SK-N-SH treated with all-trans-retinoic acid at 6 μM for 48 hours (cell line): ENCODE measurements around the gene FJX1.

Experiments
- ATAC-seq: fragments of 200-7000 bp; cut with Tn5 transposase; 3 replicates; pipeline ENCODE4 v1.9.1; 2020; ENCODE audit warnings: mild to moderate bottlenecking, moderate library complexity
- ARNTL ChIP-seq: fragments of 450-650 bp; formaldehyde crosslinking; IDR thresholded peaks from 2 replicates; pipeline ENCODE4 v1.5.0; 2020; ENCODE audit warnings: low read depth, mild to moderate bottlenecking, moderate library complexity, borderline replicate concordance
- BACH2 ChIP-seq: fragments of 250-450 bp; sonication (Bioruptor Pico); IDR thresholded peaks from 2 replicates; pipeline ENCODE4 v1.9.0; 2021; ENCODE audit warnings: mild to moderate bottlenecking, borderline replicate concordance
- CREB5 ChIP-seq: fragments of 250-450 bp; sonication (Bioruptor Pico); IDR thresholded peaks from 2 replicates; pipeline ENCODE4 v1.5.1; 2020; ENCODE audit warnings: low read depth, mild to moderate bottlenecking, moderate library complexity
- CSDC2 ChIP-seq: fragments of 250-450 bp; sonication (Bioruptor Pico); IDR thresholded peaks from 2 replicates; pipeline ENCODE4 v1.5.0; 2020; ENCODE audit warnings: mild to moderate bottlenecking, moderate library complexity
- CSRNP3 ChIP-seq: fragments of 250-450 bp; sonication (Bioruptor Pico); IDR thresholded peaks from 2 replicates; pipeline ENCODE4 v1.5.1; 2021; ENCODE audit warnings: mild to moderate bottlenecking, moderate library complexity
- ESRRG ChIP-seq: fragments of 250-450 bp; sonication (Bioruptor Pico); IDR thresholded peaks from 2 replicates; pipeline ENCODE4 v1.6.1; 2021; ENCODE audit warnings: mild to moderate bottlenecking
- GLIS3 ChIP-seq: fragments of 250-450 bp; sonication (Bioruptor Pico); IDR thresholded peaks from 2 replicates; pipeline ENCODE4 v1.5.0; 2020; ENCODE audit warnings: mild to moderate bottlenecking, moderate library complexity
- ISL1 ChIP-seq: fragments of 250-450 bp; sonication (Bioruptor Pico); IDR thresholded peaks from 2 replicates; pipeline ENCODE4 v2.1.2; 2022; ENCODE audit warnings: mild to moderate bottlenecking, moderate library complexity
- OSR1 ChIP-seq: fragments of 250-450 bp; sonication (Bioruptor Pico); IDR thresholded peaks from 2 replicates; pipeline ENCODE4 v1.8.0; 2022; ENCODE audit warnings: moderate library complexity, mild to moderate bottlenecking, inconsistent platforms
- POU6F1 ChIP-seq: fragments of 250-450 bp; sonication (Bioruptor Pico); IDR thresholded peaks from 2 replicates; pipeline ENCODE4 v1.8.0; 2021; ENCODE audit warnings: low read depth, mild to moderate bottlenecking, moderate library complexity, borderline replicate concordance
- PPARA ChIP-seq: fragments of 250-450 bp; sonication (Bioruptor Pico); IDR thresholded peaks from 2 replicates; pipeline ENCODE4 v1.5.0; 2020; ENCODE audit warnings: mild to moderate bottlenecking, borderline replicate concordance
- SNAI2 ChIP-seq: fragments of 250-450 bp; sonication (Bioruptor Pico); IDR thresholded peaks from 2 replicates; pipeline ENCODE4 v1.5.0; 2020; ENCODE audit warnings: mild to moderate bottlenecking, moderate library complexity
- TCF4 ChIP-seq: fragments of 250-450 bp; sonication (Bioruptor Pico); IDR thresholded peaks from 2 replicates; pipeline ENCODE4 v1.8.0; 2021; ENCODE audit warnings: mild to moderate bottlenecking, moderate library complexity, borderline replicate concordance
- TOX ChIP-seq: fragments of 250-450 bp; sonication (Bioruptor Pico); IDR thresholded peaks from 2 replicates; pipeline ENCODE4 v1.8.0; 2021; ENCODE audit warnings: mild to moderate bottlenecking, moderate library complexity, borderline replicate concordance
- ZC3H10 ChIP-seq: fragments of 250-450 bp; sonication (Bioruptor Pico); IDR thresholded peaks from 2 replicates; pipeline ENCODE4 v1.5.1; 2021; ENCODE audit warnings: mild to moderate bottlenecking, moderate library complexity
- ZFP3 ChIP-seq: fragments of 250-450 bp; sonication (Bioruptor Pico); IDR thresholded peaks from 2 replicates; pipeline ENCODE4 v1.5.0; 2020; ENCODE audit warnings: mild to moderate bottlenecking, moderate library complexity
- ZNF70 ChIP-seq: fragments of 450-650 bp; formaldehyde crosslinking; IDR thresholded peaks from 2 replicates; pipeline ENCODE4 v1.5.0; 2020; ENCODE audit warnings: mild to moderate bottlenecking, moderate library complexity
- TF ChIP-seq, protein P1 (sequence below): fragments of 250-450 bp; sonication (Bioruptor Pico); IDR thresholded peaks from 2 replicates; pipeline ENCODE4 v1.8.0; 2020; ENCODE audit warnings: mild to moderate bottlenecking, moderate library complexity, borderline replicate concordance
- TF ChIP-seq, protein P2 (sequence below): fragments of 250-450 bp; sonication (Bioruptor Pico); IDR thresholded peaks from 2 replicates; pipeline ENCODE4 v1.5.0; 2020; ENCODE audit warnings: mild to moderate bottlenecking, moderate library complexity

Gene FJX1

DNA sequence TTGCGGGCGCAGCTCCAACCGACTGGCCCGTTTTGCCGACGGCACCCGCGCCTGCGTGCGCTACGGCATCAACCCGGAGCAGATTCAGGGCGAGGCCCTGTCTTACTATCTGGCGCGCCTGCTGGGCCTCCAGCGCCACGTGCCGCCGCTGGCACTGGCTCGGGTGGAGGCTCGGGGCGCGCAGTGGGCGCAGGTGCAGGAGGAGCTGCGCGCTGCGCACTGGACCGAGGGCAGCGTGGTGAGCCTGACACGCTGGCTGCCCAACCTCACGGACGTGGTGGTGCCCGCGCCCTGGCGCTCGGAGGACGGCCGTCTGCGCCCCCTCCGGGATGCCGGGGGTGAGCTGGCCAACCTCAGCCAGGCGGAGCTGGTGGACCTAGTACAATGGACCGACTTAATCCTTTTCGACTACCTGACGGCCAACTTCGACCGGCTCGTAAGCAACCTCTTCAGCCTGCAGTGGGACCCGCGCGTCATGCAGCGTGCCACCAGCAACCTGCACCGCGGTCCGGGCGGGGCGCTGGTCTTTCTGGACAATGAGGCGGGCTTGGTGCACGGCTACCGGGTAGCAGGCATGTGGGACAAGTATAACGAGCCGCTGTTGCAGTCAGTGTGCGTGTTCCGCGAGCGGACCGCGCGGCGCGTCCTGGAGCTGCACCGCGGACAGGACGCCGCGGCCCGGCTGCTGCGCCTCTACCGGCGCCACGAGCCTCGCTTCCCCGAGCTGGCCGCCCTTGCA is 1.0 kb downstream of the FJX1 start:
- ATAC-seq, result peak; percentile 15
- TF ChIP-seq ARNTL (CRISPR knock-in tag) (no peak), ZFP3 (CRISPR knock-in tag) (0 out of 2 replicates have a peak, but pooled peaks have one; percentile 9), BACH2 (CRISPR knock-in tag) (no peak)

DNA sequence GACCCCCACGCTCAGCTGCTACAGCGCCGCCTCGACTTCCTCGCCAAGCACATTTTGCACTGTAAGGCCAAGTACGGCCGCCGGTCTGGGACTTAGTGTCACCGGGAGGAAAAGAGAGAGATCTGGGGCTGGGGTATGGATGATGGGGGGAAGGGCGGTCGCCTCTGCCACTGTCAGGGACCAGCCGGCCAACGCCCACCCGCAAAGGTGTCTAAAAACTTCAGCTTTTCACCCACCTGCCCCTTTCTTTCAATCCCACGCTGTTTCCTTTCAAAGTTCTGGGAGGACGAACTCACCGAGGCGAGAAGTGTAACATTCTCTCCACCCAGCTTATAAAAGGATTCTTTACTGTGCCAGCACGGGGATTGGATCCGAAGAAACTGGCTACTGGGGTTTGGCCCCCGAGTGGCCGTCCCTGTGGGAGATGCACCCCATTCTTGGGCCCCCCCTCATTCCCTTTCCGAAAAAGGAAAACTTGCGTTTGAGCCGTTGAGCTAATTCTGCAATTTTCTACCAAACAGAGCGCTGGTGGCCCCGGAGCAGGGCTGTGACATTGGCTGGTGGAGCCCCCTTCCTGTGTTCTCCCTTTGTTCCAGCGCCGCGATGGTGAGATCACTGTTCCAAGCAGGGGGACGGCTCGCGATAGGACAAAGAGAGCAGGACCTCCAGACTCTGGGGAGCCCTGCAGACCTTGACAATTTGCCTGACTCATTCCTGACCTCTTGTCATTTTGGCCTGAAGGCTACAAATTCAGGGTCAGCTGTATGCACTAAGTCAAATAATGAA is 1.8 kb downstream of the FJX1 start:
- no peak for TF ChIP-seq POU6F1 (CRISPR knock-in tag)
- TF ChIP-seq CREB5 (CRISPR knock-in tag), result no peak
- TF ChIP-seq GLIS3, result no peak
- TF ChIP-seq, protein P1, sequence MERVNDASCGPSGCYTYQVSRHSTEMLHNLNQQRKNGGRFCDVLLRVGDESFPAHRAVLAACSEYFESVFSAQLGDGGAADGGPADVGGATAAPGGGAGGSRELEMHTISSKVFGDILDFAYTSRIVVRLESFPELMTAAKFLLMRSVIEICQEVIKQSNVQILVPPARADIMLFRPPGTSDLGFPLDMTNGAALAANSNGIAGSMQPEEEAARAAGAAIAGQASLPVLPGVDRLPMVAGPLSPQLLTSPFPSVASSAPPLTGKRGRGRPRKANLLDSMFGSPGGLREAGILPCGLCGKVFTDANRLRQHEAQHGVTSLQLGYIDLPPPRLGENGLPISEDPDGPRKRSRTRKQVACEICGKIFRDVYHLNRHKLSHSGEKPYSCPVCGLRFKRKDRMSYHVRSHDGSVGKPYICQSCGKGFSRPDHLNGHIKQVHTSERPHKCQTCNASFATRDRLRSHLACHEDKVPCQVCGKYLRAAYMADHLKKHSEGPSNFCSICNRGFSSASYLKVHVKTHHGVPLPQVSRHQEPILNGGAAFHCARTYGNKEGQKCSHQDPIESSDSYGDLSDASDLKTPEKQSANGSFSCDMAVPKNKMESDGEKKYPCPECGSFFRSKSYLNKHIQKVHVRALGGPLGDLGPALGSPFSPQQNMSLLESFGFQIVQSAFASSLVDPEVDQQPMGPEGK (CRISPR knock-in tag), result no peak
- TF ChIP-seq CSDC2, result no peak
- TF ChIP-seq OSR1 (CRISPR knock-in tag), result no peak
- no peak for TF ChIP-seq PPARA (CRISPR knock-in tag)
- TF ChIP-seq TCF4, result no peak
- no peak for TF ChIP-seq ESRRG (CRISPR knock-in tag)
- TF ChIP-seq, protein P2, sequence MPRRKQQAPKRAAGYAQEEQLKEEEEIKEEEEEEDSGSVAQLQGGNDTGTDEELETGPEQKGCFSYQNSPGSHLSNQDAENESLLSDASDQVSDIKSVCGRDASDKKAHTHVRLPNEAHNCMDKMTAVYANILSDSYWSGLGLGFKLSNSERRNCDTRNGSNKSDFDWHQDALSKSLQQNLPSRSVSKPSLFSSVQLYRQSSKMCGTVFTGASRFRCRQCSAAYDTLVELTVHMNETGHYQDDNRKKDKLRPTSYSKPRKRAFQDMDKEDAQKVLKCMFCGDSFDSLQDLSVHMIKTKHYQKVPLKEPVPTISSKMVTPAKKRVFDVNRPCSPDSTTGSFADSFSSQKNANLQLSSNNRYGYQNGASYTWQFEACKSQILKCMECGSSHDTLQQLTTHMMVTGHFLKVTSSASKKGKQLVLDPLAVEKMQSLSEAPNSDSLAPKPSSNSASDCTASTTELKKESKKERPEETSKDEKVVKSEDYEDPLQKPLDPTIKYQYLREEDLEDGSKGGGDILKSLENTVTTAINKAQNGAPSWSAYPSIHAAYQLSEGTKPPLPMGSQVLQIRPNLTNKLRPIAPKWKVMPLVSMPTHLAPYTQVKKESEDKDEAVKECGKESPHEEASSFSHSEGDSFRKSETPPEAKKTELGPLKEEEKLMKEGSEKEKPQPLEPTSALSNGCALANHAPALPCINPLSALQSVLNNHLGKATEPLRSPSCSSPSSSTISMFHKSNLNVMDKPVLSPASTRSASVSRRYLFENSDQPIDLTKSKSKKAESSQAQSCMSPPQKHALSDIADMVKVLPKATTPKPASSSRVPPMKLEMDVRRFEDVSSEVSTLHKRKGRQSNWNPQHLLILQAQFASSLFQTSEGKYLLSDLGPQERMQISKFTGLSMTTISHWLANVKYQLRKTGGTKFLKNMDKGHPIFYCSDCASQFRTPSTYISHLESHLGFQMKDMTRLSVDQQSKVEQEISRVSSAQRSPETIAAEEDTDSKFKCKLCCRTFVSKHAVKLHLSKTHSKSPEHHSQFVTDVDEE, result no peak
- TF ChIP-seq ISL1 (CRISPR knock-in tag), result no peak
- TF ChIP-seq CSRNP3 (CRISPR knock-in tag), result no peak
- TF ChIP-seq ZNF70, result no peak
- no peak for TF ChIP-seq ARNTL (CRISPR knock-in tag)
- no peak for TF ChIP-seq ZFP3 (CRISPR knock-in tag)
- no peak for TF ChIP-seq SNAI2 (CRISPR knock-in tag)
- no peak for TF ChIP-seq BACH2 (CRISPR knock-in tag)
- peak; percentile 5; the same call in 1 of the 3 replicates for ATAC-seq

DNA sequence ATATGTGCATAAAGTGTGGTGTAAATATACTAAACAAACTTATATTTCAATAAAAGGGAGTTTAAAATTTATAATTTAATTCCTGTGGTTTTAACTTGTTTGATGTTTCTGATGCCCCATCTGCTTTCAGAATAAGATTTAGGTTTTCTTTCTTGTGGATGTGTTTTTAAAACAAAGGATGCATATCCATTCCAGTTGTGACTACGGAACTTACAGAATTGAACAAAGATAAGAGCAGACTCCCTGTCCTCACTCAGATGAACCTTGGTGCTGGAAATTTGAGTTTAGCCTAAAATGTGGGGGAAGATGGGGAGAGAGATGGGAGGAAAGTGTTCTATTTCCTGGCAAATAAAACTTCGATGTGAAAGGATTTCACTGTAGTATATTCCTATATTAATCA is 2.5 kb downstream of the FJX1 start:
- ATAC-seq, result no peak
- no peak for TF ChIP-seq ZNF70
- TF ChIP-seq, all 23 proteins: peak for 0

- ATAC-seq, result no peak
- TF ChIP-seq ARNTL (CRISPR knock-in tag) (no peak), PPARA (CRISPR knock-in tag) (no peak), CSDC2 (no peak), OSR1 (CRISPR knock-in tag) (no peak), TOX (no peak), ZC3H10 (no peak), CSRNP3 (CRISPR knock-in tag) (no peak), ZFP3 (CRISPR knock-in tag) (no peak)
- TF ChIP-seq, protein P1 (CRISPR knock-in tag), result no peak
These were observed 3.4 kb downstream of the FJX1 start for GRCh38 chr11:35621620-35622019.
